ENCODE data around the gene MYO3B. TPM values are rescaled to one million over a fixed set of nuclear protein-coding genes. Genes with fewer than 3 reads are reported as not detected.

MYO3B gene
- total RNA-seq, 1 donor from 2014 or later: 27.3 TPM

DNA sequence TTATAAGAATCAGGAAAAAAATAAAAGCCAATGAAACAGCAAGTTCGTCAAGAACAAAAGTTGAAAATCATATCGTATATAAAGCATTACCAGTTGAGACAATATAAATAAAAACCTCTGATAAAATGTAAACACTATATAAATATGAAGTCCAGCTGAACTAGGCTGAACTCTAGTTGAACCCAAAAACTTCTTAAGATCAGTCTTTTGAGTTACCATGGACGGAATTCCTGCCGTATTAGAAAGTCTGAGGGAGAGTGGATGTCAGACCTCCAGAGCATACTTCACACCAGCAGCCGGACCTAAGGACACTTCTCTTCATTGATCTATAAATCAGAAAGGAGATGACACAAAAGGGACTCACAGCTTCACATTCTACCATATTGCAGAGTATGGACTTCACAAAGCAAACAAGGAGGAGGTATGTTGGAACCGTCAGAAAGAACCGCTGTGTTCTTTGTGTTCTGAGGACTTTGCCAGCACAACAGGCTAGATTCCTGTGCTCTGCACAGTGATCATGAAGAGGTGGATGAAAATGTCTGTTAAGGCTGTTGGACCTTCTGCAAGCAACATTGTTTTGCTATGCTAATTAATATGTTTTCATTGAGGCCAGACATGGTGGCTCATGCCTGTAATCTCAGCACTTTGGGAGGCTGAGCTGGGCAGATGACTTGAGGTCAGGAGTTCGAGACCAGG, 469.9 kb downstream of the MYO3B start:
- no peaks in the 10 kb centered on the region for H4K20me1 ChIP-seq (ENCODE audit: low read depth)
- H3K9me3 ChIP-seq (ENCODE audit: low read depth): no peaks in the 10 kb centered on the region
- TF ChIP-seq EZH2 (IDR thresholded peaks at IDR 0.05) (no peak), EZH2phosphoT487 (IDR thresholded peaks at IDR 0.05) (no peak)
- TF ChIP-seq, protein P1, sequence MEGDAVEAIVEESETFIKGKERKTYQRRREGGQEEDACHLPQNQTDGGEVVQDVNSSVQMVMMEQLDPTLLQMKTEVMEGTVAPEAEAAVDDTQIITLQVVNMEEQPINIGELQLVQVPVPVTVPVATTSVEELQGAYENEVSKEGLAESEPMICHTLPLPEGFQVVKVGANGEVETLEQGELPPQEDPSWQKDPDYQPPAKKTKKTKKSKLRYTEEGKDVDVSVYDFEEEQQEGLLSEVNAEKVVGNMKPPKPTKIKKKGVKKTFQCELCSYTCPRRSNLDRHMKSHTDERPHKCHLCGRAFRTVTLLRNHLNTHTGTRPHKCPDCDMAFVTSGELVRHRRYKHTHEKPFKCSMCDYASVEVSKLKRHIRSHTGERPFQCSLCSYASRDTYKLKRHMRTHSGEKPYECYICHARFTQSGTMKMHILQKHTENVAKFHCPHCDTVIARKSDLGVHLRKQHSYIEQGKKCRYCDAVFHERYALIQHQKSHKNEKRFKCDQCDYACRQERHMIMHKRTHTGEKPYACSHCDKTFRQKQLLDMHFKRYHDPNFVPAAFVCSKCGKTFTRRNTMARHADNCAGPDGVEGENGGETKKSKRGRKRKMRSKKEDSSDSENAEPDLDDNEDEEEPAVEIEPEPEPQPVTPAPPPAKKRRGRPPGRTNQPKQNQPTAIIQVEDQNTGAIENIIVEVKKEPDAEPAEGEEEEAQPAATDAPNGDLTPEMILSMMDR (IDR thresholded peaks at IDR 0.05): no peak
- Mint-ChIP-seq H3K27ac (peak overlapping the region; percentile 4), H3K4me1 (peaks cover 25% of the 10 kb centered on the region), H3K9me3 (no peaks in the 10 kb centered on the region), H3K27me3 (ENCODE audit: insufficient read depth, low read depth) (peaks cover 5% of the 10 kb centered on the region), H3K4me3 (no peak overlapping the region), H3K36me3 (peaks cover 3% of the 10 kb centered on the region)
- H3K36me3 ChIP-seq: no peaks in the 10 kb centered on the region
- no peak overlapping the region for H3K4me2 ChIP-seq
- H3F3A ChIP-seq (ENCODE audit: low read depth): peaks cover 12% of the 10 kb centered on the region
- H3K4me3 ChIP-seq: no peak overlapping the region
- H3K27ac ChIP-seq: no peak overlapping the region
- H3K27me3 ChIP-seq: no peaks in the 10 kb centered on the region
- H3K79me2 ChIP-seq (ENCODE audit: low read depth): no peaks in the 10 kb centered on the region
- DNase-seq (ENCODE audit: low spot score): no peak
- no peak overlapping the region for H2AFZ ChIP-seq (replicated peaks)
- no peak overlapping the region for H3K9ac ChIP-seq
- no peaks in the 10 kb centered on the region for H3K4me1 ChIP-seq

DNA sequence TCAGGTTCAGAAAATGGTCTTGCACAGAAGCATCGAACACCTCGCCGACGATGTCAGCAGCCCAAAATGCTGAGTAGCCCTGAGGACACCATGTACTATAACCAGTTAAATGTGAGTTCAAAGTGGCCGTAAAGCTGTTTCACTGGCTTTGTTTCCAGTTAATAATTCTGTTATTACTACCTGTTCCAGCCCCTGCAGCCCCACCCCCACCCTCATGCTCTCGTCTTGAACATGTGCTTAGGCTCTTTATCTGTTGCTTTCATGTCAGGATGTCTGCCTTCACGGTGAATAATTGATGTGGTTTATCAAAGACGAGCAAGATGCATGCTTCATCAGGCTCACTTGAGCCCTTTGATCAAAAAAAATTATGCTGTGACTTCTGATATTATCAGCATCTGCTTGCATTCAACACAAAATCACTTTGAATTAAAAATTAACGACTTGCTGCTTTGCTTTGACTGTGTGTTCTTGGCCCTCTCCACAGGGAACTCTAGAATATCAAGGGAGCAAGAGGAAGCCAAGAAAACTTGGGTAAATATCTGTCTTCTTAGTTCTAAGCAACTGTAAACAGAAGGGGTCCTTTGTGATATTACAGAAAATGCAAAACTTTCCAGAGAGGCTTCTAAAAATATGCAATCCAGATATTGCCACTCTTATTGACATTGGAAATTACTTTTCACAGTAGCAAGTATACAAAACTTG, 473.8 kb downstream of the MYO3B start:
- DNase-seq (ENCODE audit: low spot score): no peak
- Histone ChIP-seq H3K27me3 (no peaks in the 10 kb centered on the region), H3K4me2 (no peak overlapping the region), H3K79me2 (ENCODE audit: low read depth) (no peaks in the 10 kb centered on the region), H3K36me3 (no peaks in the 10 kb centered on the region), H4K20me1 (ENCODE audit: low read depth) (no peaks in the 10 kb centered on the region), H3F3A (ENCODE audit: low read depth) (peaks cover 12% of the 10 kb centered on the region), H3K4me1 (no peaks in the 10 kb centered on the region), H3K27ac (no peak overlapping the region), H2AFZ (replicated peaks) (no peak overlapping the region), H3K9me3 (ENCODE audit: low read depth) (no peaks in the 10 kb centered on the region), H3K4me3 (no peak overlapping the region), H3K9ac (no peak overlapping the region)
- Mint-ChIP-seq H3K36me3 (peaks cover 3% of the 10 kb centered on the region), H3K4me3 (no peak overlapping the region), H3K9me3 (no peaks in the 10 kb centered on the region), H3K4me1 (peaks cover 19% of the 10 kb centered on the region), H3K27me3 (ENCODE audit: insufficient read depth, low read depth) (peaks cover 5% of the 10 kb centered on the region), H3K27ac (peak overlapping the region; percentile 55)
- no peak for TF ChIP-seq EZH2 (IDR thresholded peaks at IDR 0.05)
- TF ChIP-seq EZH2phosphoT487 (IDR thresholded peaks at IDR 0.05): no peak
- TF ChIP-seq, protein P1 (IDR thresholded peaks at IDR 0.05): no peak

DNA sequence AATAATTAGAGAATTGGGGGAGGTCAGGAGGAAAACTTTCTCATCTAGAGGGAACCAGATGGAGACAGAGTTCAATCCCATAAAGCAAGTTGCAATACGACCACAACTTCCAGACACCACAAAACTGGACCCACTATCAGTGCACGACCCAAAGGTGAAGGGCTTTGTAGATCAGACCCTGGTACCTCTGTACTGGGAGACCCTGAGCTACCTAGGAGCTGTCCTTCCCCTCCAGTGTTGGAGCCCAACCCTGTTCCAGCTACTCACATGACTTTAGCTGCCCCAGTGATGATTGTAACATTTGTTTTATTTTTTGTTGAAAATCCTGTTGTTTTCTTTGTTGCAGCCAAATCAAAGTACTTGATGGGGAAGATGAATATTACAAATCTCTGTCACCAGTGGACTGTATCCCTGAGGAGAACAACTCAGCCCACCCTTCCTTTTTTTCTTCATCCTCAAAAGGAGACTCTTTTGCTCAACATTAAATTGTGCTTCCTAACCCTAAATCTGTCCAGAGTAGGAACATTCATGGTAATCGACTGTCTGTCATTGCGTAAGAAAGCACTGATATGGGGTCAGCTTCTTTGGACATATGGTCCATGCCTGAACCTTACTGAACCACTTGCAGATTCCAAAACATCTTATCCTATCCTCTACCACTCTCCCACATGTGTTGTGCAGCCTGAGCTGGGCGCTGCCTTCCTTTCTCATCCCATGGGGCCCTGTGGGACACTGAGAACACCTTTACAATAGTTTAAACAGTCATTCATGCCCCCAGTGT, 474.9 kb downstream of the MYO3B start:
- H3F3A ChIP-seq (ENCODE audit: low read depth): peaks cover 9% of the 10 kb centered on the region
- Mint-ChIP-seq H3K27ac (no peak overlapping the region), H3K4me3 (no peak overlapping the region), H3K9me3 (no peaks in the 10 kb centered on the region), H3K4me1 (peaks cover 18% of the 10 kb centered on the region), H3K36me3 (peaks cover 3% of the 10 kb centered on the region), H3K27me3 (ENCODE audit: insufficient read depth, low read depth) (peaks cover 5% of the 10 kb centered on the region)
- H3K4me2 ChIP-seq: no peak overlapping the region
- no peaks in the 10 kb centered on the region for H3K27me3 ChIP-seq
- no peaks in the 10 kb centered on the region for H4K20me1 ChIP-seq (ENCODE audit: low read depth)
- no peaks in the 10 kb centered on the region for H3K4me1 ChIP-seq
- TF ChIP-seq, protein P1 (IDR thresholded peaks at IDR 0.05): no peak
- TF ChIP-seq EZH2phosphoT487 (IDR thresholded peaks at IDR 0.05) (no peak), EZH2 (IDR thresholded peaks at IDR 0.05) (no peak)
- no peak overlapping the region for H3K9ac ChIP-seq
- no peaks in the 10 kb centered on the region for H3K9me3 ChIP-seq (ENCODE audit: low read depth)
- no peak overlapping the region for H3K4me3 ChIP-seq
- H2AFZ ChIP-seq (replicated peaks): no peak overlapping the region
- DNase-seq (ENCODE audit: low spot score): no peak
- H3K27ac ChIP-seq: no peak overlapping the region
- H3K79me2 ChIP-seq (ENCODE audit: low read depth): no peaks in the 10 kb centered on the region
- no peaks in the 10 kb centered on the region for H3K36me3 ChIP-seq
